Measurements from ENCODE around the gene TFPI.
A peak's percentile ranks its signal among the peaks of the same experiment; 100 is the strongest.

Gene TFPI

DNA sequence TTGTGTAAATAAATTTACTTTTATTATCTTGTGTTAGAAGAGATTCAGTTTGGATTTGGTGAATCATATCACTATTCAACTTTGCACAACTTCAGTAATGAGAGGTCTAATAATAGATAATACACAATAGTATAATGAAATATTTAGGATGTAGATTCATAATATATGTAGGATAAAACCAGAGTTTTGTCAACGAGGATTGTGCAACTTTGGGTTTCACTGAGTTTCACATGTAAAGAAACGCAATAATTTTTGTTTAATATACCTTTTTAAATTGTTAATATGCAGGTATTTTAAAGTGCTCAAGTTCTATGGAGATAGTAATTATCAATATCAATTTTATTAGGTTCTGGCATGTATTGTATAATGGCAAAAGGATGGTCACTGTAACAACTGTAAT lies 111.5 kb downstream of the TFPI start:
- no peaks in the 10 kb centered on the region for H3K9me3 ChIP-seq (ENCODE audit: low read length)
- H3K4me3 ChIP-seq (ENCODE audit: low read length): no peak overlapping the region
- no peaks in the 10 kb centered on the region for H3K36me3 ChIP-seq (ENCODE audit: insufficient read depth, low read length)
- no peak overlapping the region for H2AFZ ChIP-seq (ENCODE audit: low read depth, low read length)
- H3K27me3 ChIP-seq (ENCODE audit: insufficient read depth, low read length): no peaks in the 10 kb centered on the region
- peaks cover 14% of the 10 kb centered on the region for H3K4me1 ChIP-seq (ENCODE audit: insufficient read depth, low read length)

DNA sequence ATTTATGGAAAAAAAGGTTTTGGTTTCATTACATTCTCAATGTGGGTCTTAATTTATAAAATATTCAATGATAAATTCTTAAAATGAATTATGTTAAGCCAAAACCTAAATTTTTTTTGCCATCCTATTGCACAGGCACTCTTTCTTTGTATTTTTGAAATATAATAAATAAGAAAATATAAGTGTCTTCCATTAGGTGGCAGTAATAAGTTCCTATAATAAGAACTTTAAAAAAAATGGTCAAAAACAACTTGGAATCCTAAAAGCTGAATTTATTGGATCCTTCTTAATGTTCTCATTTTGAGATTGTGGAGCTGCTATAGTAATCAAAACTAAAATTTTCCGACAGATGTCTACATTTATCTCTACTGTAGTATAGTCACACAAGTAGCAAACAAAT lies 111.9 kb downstream of the TFPI start:
- Histone ChIP-seq H3K4me1 (ENCODE audit: insufficient read depth, low read length) (peaks cover 18% of the 10 kb centered on the region), H3K9me3 (ENCODE audit: low read length) (no peaks in the 10 kb centered on the region), H3K27me3 (ENCODE audit: insufficient read depth, low read length) (no peaks in the 10 kb centered on the region), H3K36me3 (ENCODE audit: insufficient read depth, low read length) (no peaks in the 10 kb centered on the region), H3K4me3 (ENCODE audit: low read length) (no peak overlapping the region), H2AFZ (ENCODE audit: low read depth, low read length) (no peak overlapping the region)

DNA sequence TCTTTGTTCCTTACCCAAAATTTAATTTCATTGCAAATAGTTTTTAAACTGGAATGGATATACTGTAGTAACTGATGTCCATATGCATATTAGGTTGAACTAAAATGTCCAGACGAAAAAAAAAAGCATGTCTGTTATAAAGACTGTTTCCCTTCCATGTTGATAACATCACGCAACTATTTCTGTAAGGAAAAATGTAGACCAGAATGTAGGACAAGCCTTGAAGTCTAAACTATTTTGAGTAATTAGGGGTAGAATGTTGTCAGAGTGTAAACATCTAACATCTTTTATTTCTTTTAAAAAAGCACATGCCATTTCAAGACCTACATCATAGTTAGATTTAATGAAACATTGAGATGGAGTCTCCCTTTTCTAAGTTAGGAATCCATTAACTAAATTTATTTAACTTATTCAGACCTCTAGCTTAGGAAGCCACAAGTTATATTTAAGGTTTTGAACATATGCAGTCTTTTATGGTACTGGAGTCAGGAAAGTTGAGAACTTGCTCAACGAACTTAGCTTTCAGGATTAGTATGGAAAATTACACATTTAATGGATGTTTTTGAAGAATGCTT lies 114.0 kb downstream of the TFPI start:
- no peak overlapping the region for H3K4me3 ChIP-seq (ENCODE audit: low read length)
- no peaks in the 10 kb centered on the region for H3K9me3 ChIP-seq (ENCODE audit: low read length)
- peaks cover 18% of the 10 kb centered on the region for H3K4me1 ChIP-seq (ENCODE audit: insufficient read depth, low read length)

DNA sequence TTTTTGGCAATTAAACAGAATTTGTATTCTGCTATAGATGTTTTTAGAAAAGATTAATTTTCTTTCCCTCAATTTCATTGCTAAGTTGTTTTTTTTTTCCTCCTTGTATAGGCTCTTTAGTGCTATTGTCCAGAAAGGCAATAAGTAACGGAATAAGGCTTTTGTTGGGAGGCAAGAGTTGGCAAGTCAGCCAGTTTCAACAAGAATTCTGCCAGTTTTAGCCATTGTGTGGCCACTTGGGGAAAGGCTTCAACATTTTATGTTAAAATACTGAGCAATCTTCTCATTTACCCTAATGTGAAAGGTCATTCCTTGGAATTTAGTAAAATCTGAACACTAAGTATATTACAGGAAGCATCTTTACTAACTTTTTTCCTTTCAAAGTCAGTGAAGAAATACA lies 115.8 kb downstream of the TFPI start:
- Histone ChIP-seq H3K4me3 (ENCODE audit: low read length) (no peak overlapping the region), H2AFZ (ENCODE audit: low read depth, low read length) (peak overlapping the region; percentile 77), H3K27me3 (ENCODE audit: insufficient read depth, low read length) (no peaks in the 10 kb centered on the region), H3K36me3 (ENCODE audit: insufficient read depth, low read length) (no peaks in the 10 kb centered on the region), H3K9me3 (ENCODE audit: low read length) (no peaks in the 10 kb centered on the region), H3K4me1 (ENCODE audit: insufficient read depth, low read length) (peaks cover 15% of the 10 kb centered on the region)

More for the DNA sequence above, 114.0 kb downstream of the TFPI start:
- no peak overlapping the region for H2AFZ ChIP-seq (ENCODE audit: low read depth, low read length)
- no peaks in the 10 kb centered on the region for H3K36me3 ChIP-seq (ENCODE audit: insufficient read depth, low read length)
- H3K27me3 ChIP-seq (ENCODE audit: insufficient read depth, low read length): no peaks in the 10 kb centered on the region

DNA sequence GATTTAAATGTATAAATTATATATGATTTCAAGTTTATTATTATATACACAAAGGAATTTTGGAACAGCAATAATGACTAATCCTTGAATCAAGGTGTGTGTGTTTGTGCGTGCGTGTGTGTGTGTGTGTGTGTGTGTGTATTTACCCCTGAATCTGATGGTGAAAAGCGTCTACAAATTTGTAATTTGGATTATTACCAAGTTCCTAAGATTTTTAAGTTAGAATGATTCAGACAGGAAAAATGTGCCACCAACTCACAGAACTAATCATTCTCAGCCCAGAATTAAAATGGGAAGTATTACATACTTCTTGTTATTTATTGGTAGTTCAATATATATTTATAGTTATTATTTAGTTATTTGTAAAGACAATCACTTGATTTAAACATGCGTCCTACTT lies 118.5 kb downstream of the TFPI start:
- no peaks in the 10 kb centered on the region for H3K9me3 ChIP-seq (ENCODE audit: low read length)
- no peak overlapping the region for H3K4me3 ChIP-seq (ENCODE audit: low read length)
- no peaks in the 10 kb centered on the region for H3K36me3 ChIP-seq (ENCODE audit: insufficient read depth, low read length)
- H3K4me1 ChIP-seq (ENCODE audit: insufficient read depth, low read length): peaks cover 15% of the 10 kb centered on the region
- H3K27me3 ChIP-seq (ENCODE audit: insufficient read depth, low read length): no peaks in the 10 kb centered on the region
- H2AFZ ChIP-seq (ENCODE audit: low read depth, low read length): no peak overlapping the region

DNA sequence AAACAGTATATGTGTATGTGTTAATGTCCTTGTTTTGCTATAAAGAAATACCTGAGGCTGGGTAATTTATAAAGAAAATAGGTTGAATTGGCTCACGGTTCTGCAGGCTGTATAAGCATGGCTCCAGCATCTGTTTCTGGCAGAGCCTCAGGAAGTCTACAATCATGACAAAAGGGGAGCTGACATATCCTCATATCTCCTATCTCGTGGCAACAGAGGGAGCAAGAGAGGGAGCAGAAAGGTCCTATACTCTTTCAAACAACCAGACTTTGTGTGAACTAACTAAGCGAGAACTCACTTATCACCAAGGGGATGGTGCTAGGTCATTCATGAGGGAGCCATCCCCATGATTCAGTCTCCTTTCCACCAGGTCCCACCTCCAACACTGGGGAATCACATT lies 119.2 kb downstream of the TFPI start:
- no peaks in the 10 kb centered on the region for H3K9me3 ChIP-seq (ENCODE audit: low read length)
- H3K36me3 ChIP-seq (ENCODE audit: insufficient read depth, low read length): no peaks in the 10 kb centered on the region
- no peaks in the 10 kb centered on the region for H3K27me3 ChIP-seq (ENCODE audit: insufficient read depth, low read length)
- H3K4me1 ChIP-seq (ENCODE audit: insufficient read depth, low read length): peaks cover 21% of the 10 kb centered on the region
- no peak overlapping the region for H2AFZ ChIP-seq (ENCODE audit: low read depth, low read length)
- H3K4me3 ChIP-seq (ENCODE audit: low read length): no peak overlapping the region

DNA sequence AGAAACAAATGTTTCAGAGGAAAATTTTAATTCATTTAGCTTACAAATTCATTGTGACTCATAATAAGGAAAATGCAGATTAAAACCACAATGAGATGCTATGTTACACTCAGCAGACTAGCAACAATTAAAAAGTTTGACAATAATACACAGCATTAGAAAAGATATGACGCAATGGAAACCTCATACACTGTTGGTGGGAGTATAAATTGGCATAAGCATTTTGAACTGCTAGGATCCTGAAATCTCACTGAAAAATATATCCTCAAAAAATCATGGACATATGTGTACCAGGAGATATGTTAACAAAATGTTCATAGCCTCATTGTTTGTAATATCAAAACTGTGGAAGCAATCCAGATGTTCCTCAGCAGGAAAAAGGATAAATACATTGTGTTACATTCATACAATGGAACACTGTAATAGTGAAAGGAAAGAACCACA lies 119.9 kb downstream of the TFPI start:
- H3K4me1 ChIP-seq (ENCODE audit: insufficient read depth, low read length): peaks cover 28% of the 10 kb centered on the region
- H3K36me3 ChIP-seq (ENCODE audit: insufficient read depth, low read length): no peaks in the 10 kb centered on the region
- no peak overlapping the region for H2AFZ ChIP-seq (ENCODE audit: low read depth, low read length)
- H3K27me3 ChIP-seq (ENCODE audit: insufficient read depth, low read length): no peaks in the 10 kb centered on the region
- no peaks in the 10 kb centered on the region for H3K9me3 ChIP-seq (ENCODE audit: low read length)
- no peak overlapping the region for H3K4me3 ChIP-seq (ENCODE audit: low read length)

DNA sequence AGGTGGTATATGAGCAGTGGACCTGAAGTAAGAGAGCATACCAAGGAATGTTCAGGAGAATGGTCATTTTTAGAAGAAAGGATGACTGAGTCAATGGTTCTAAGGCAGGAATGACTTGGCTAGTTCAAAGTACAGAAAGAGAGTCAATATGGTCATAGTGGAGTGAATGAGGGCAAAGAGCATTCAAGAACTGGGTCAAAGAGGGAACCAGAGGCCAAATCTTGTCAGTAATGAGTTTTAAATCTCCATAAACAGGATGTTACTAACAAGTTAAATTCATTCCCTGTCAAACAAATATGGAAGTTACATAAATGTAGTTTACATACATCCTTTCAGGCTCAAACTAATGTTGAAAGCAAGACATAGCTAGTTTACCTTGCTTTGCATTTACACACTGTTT lies 122.3 kb downstream of the TFPI start:
- H2AFZ ChIP-seq (ENCODE audit: low read depth, low read length): no peak overlapping the region
- H3K27me3 ChIP-seq (ENCODE audit: insufficient read depth, low read length): no peaks in the 10 kb centered on the region
- no peak overlapping the region for H3K4me3 ChIP-seq (ENCODE audit: low read length)

DNA sequence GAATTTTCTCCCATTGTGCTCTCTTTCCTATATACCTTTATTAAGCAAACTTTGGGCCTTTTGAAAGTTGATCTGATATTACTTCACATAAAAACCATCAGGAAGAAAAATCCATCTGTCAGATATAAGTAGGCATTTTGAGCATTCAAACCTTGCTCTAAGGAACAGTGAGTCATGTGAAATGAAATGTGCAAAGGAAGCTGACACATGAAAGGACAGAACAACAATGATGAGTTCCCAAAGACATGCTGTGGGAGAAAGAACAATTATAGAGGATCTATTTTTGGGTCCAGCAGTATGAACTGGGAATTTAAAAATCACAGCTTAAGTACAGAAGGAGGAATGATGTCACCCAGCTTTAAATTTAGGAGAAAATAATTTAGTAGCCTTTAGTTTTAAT lies 124.2 kb downstream of the TFPI start:
- Histone ChIP-seq H3K36me3 (ENCODE audit: insufficient read depth, low read length) (no peaks in the 10 kb centered on the region), H3K4me3 (ENCODE audit: low read length) (no peak overlapping the region), H3K4me1 (ENCODE audit: insufficient read depth, low read length) (peaks cover 18% of the 10 kb centered on the region), H3K27me3 (ENCODE audit: insufficient read depth, low read length) (no peaks in the 10 kb centered on the region), H3K9me3 (ENCODE audit: low read length) (no peaks in the 10 kb centered on the region), H2AFZ (ENCODE audit: low read depth, low read length) (peak overlapping the region; percentile 80)

More for the DNA sequence above, 122.3 kb downstream of the TFPI start:
- no peaks in the 10 kb centered on the region for H3K36me3 ChIP-seq (ENCODE audit: insufficient read depth, low read length)
- peaks cover 18% of the 10 kb centered on the region for H3K4me1 ChIP-seq (ENCODE audit: insufficient read depth, low read length)
- no peaks in the 10 kb centered on the region for H3K9me3 ChIP-seq (ENCODE audit: low read length)

DNA sequence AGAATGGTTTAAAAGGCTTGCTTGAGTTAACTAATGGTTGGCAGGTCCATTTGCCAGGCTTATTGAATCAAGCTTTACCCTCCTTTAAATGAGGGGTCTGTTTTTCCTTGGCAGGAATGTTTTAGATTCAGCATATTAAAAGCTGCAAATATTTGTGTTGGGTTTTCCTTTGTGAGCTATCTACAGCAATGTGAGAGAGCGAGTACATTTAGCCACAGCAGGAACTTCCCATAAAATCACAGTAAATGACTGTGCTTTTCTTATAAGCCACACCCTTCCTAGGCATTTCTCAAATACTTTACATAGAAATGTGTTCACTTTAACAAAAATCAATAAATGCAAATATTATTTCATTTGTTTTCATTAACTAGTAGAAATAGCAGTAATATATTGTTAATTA lies 130.1 kb downstream of the TFPI start:
- Histone ChIP-seq H3K4me1 (ENCODE audit: insufficient read depth, low read length) (peaks cover 7% of the 10 kb centered on the region), H3K36me3 (ENCODE audit: insufficient read depth, low read length) (no peaks in the 10 kb centered on the region), H3K9me3 (ENCODE audit: low read length) (no peaks in the 10 kb centered on the region), H2AFZ (ENCODE audit: low read depth, low read length) (no peak overlapping the region), H3K27me3 (ENCODE audit: insufficient read depth, low read length) (no peaks in the 10 kb centered on the region), H3K4me3 (ENCODE audit: low read length) (no peak overlapping the region)

DNA sequence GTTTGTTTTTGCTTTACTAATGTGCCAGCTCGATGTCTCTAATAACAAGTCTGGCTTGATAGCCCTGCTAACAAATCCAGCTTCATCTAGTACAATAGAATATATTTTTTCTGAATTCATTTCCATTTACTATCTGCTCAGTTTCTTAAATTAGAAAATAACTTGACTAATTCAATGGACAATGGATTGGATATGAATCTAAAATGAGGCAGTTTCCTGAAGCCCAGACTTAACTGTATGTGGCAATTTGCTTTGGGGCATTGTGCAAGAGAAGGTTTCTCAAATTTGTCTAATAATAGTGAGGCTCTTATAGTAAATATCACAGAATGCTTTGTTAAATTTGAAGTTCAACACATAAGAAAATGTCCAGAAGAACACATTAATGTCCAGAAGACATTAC lies 132.0 kb downstream of the TFPI start:
- no peaks in the 10 kb centered on the region for H3K9me3 ChIP-seq (ENCODE audit: low read length)
- H3K36me3 ChIP-seq (ENCODE audit: insufficient read depth, low read length): no peaks in the 10 kb centered on the region
- H3K27me3 ChIP-seq (ENCODE audit: insufficient read depth, low read length): no peaks in the 10 kb centered on the region
- H3K4me1 ChIP-seq (ENCODE audit: insufficient read depth, low read length): peaks cover 7% of the 10 kb centered on the region
- H3K4me3 ChIP-seq (ENCODE audit: low read length): no peak overlapping the region
- H2AFZ ChIP-seq (ENCODE audit: low read depth, low read length): no peak overlapping the region

DNA sequence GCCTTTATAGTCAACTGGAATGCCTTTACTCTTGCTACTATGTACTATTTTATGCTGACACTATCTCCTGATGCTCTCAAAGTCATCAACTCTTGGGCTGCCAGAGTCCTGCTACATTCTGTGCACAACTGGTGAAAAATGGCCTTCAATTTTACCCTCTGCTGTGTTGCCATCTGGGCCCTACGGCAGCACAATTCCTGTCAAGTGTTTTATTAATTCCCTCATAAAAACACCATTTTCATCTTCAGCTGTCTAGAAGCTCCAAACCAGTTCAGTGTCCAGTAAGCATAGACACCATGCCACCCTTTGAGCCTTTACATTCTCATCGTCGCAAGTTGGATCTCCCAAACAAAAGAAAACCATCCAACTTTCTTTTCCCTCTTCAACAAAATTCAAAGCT lies 132.7 kb downstream of the TFPI start:
- no peaks in the 10 kb centered on the region for H3K36me3 ChIP-seq (ENCODE audit: insufficient read depth, low read length)
- no peaks in the 10 kb centered on the region for H3K27me3 ChIP-seq (ENCODE audit: insufficient read depth, low read length)
- no peak overlapping the region for H2AFZ ChIP-seq (ENCODE audit: low read depth, low read length)
- H3K4me1 ChIP-seq (ENCODE audit: insufficient read depth, low read length): peaks cover 7% of the 10 kb centered on the region
- no peak overlapping the region for H3K4me3 ChIP-seq (ENCODE audit: low read length)
- no peaks in the 10 kb centered on the region for H3K9me3 ChIP-seq (ENCODE audit: low read length)

DNA sequence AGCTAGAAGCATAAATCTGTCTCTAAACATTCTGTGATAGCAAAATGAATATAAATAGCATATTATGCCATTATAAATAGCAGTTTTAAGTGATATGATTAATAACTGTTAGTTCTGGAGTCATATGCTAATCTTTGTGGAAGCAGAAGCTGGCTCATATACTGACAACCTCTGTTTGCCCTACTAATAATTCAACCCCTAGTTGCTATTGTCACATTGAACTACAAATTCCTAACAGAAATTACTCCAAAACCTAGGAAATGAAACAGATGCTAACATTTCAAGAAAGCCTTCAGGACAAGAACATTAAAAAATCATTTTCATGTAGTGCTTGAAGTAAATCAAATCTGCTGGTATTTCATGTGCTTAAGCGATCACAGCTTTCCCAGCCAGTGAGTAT lies 134.4 kb downstream of the TFPI start:
- peaks cover 7% of the 10 kb centered on the region for H3K4me1 ChIP-seq (ENCODE audit: insufficient read depth, low read length)
- H3K36me3 ChIP-seq (ENCODE audit: insufficient read depth, low read length): no peaks in the 10 kb centered on the region
- H3K9me3 ChIP-seq (ENCODE audit: low read length): no peaks in the 10 kb centered on the region
- no peak overlapping the region for H3K4me3 ChIP-seq (ENCODE audit: low read length)
- no peak overlapping the region for H2AFZ ChIP-seq (ENCODE audit: low read depth, low read length)
- no peaks in the 10 kb centered on the region for H3K27me3 ChIP-seq (ENCODE audit: insufficient read depth, low read length)

DNA sequence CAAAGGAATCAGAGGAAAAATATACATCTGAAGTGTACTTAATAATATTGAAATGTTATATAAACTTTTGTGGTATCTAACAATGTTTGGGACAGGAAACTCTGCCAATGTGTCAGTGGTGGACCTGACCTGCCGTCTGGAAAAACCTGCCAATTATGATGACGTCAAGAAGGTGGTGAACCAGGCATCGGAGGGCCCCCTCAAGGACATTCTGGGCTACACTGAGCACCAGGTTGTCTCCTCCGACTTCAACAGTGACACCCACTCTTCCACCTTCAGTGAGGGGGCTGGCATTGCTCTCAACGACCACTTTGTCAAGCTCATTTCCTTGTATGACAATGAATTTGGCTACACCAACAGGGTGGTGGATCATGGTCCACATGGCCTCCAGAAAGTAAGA lies 138.8 kb downstream of the TFPI start:
- Histone ChIP-seq H3K36me3 (ENCODE audit: insufficient read depth, low read length) (no peaks in the 10 kb centered on the region), H3K27me3 (ENCODE audit: insufficient read depth, low read length) (no peaks in the 10 kb centered on the region), H3K9me3 (ENCODE audit: low read length) (peaks cover 2% of the 10 kb centered on the region), H3K4me3 (ENCODE audit: low read length) (no peak overlapping the region), H2AFZ (ENCODE audit: low read depth, low read length) (no peak overlapping the region), H3K4me1 (ENCODE audit: insufficient read depth, low read length) (peaks cover 2% of the 10 kb centered on the region)

Measured in neuron (in vitro differentiated cells).